HG03066 (cell line): ENCODE data around the gene GBX1.

Experiments
- ATAC-seq: cut with Tn5 transposase; IDR thresholded peaks from one replicate; pipeline ENCODE4 v1.9.1; 2021; ENCODE audit warnings: low read depth; ENCODE audit not compliant: unreplicated experiment

The GBX1 gene

GRCh38 chr7:151194188-151194587 is 26.7 kb upstream of the GBX1 start:
- no peak for ATAC-seq

- ATAC-seq = no peak
Measured at GRCh38 chr7:151193203-151193978, 25.9 kb upstream of the GBX1 start.

- no peak for ATAC-seq
Measured at GRCh38 chr7:151192002-151192539, 24.6 kb upstream of the GBX1 start.

GRCh38 chr7:151191544-151191943 is 24.1 kb upstream of the GBX1 start:
- ATAC-seq = no peak

GRCh38 chr7:151189038-151189437 is 21.5 kb upstream of the GBX1 start:
- ATAC-seq = no peak

GRCh38 chr7:151188252-151188542 is 20.7 kb upstream of the GBX1 start:
- ATAC-seq = no peak

- no peak for ATAC-seq
Measured at GRCh38 chr7:151187409-151188251, 20.1 kb upstream of the GBX1 start.

- ATAC-seq = no peak
Measured at GRCh38 chr7:151186640-151187408, 19.3 kb upstream of the GBX1 start, which contains the start of gene ASB10. Gene ASB10, minus strand, starts transcription at chr7:151187250. Its CDS starts 120 bp downstream, at chr7:151187130.

GRCh38 chr7:151185762-151186639 is 18.5 kb upstream of the GBX1 start:
- ATAC-seq = no peak

GRCh38 chr7:151181011-151181431 is 13.5 kb upstream of the GBX1 start:
- ATAC-seq = no peak

GRCh38 chr7:151179946-151180345 is 12.5 kb upstream of the GBX1 start:
- no peak for ATAC-seq

- no peak for ATAC-seq
Measured at GRCh38 chr7:151179287-151179860, 11.9 kb upstream of the GBX1 start.

GRCh38 chr7:151178831-151179230 is 11.3 kb upstream of the GBX1 start:
- ATAC-seq = no peak

- no peak for ATAC-seq
Measured at GRCh38 chr7:151178236-151178635, 10.7 kb upstream of the GBX1 start.

- ATAC-seq = no peak
Measured at GRCh38 chr7:151177310-151177709, 9.8 kb upstream of the GBX1 start.

GRCh38 chr7:151176401-151176800 is 8.9 kb upstream of the GBX1 start:
- no peak for ATAC-seq

- ATAC-seq = no peak
Measured at GRCh38 chr7:151175793-151176311, 8.4 kb upstream of the GBX1 start.

GRCh38 chr7:151175047-151175792 is 7.7 kb upstream of the GBX1 start:
- ATAC-seq = no peak
